ENCODE data around the gene UBE2U. TPM values are rescaled to one million over a fixed set of nuclear protein-coding genes. Genes with fewer than 3 reads are reported as not detected.

The UBE2U gene, protein sequence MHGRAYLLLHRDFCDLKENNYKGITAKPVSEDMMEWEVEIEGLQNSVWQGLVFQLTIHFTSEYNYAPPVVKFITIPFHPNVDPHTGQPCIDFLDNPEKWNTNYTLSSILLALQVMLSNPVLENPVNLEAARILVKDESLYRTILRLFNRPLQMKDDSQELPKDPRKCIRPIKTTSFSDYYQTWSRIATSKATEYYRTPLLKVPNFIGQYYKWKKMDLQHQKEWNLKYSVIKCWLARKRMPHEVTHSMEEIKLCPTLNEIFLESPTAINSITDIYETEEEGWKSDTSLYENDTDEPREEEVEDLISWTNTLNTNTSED
- not detected for total RNA-seq

DNA sequence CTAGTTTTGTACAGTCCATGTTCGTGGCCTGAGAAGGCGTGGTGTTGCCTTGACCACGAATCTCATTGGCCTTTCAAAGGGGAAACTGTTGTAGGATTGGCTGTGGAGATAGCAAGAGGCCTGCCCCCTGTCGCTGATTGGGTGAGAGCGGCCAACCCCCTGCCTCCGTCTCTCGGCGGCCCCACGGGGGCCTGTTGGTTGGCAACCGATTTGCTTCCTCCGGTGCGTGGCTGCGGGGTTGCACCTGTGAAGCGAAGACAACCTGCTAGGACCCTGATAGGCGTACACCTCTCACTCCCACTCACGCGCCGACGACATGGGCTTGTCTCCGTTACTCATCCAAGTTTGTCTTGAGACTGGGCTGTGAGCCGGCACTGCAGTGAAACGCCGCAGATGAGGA, at the start of gene UBE2U:
Gene UBE2U (plus strand): TSS at position 204 of the 400 bp plus-strand sequence. CDS start 428 bp downstream, outside the sequence.
- ATAC-seq (no peak), DNase-seq (no peak)
- Mint-ChIP-seq H3K9me3 (ENCODE audit: low read depth) (no peaks in the 10 kb centered on the region), H3K4me3 (no peak within 1 kb of the TSS), H3K4me1 (no peaks in the 10 kb centered on the region), H3K27ac (no peak within 1 kb of the TSS), H3K36me3 (no peaks in the 10 kb centered on the region), H3K27me3 (peaks cover 9% of the 10 kb centered on the region)
- CTCF ChIA-PET: no interaction called here

DNA sequence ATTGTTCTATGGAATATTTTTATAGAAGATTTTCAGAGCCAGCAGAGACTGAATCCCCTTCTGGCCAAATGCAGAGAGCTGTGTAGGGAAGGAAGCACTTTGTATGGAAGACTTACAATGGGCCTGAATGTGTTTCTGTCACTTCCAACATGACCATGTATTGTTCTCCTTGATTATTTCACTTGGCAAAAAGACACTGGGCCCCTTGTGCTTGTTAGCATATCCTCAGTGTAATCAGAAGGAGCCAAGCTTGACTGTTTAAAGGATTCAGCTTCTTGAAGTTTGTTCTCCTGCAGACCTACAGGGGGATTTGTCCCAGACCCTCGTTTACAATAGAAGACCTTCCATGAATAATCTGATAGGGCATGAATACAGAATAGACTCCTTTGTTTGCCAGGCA, 48.1 kb upstream of the UBE2U start:
- Mint-ChIP-seq H3K27ac (no peak overlapping the region), H3K36me3 (no peaks in the 10 kb centered on the region), H3K4me3 (no peak overlapping the region), H3K4me1 (no peaks in the 10 kb centered on the region), H3K27me3 (peaks cover 8% of the 10 kb centered on the region), H3K9me3 (ENCODE audit: low read depth) (no peaks in the 10 kb centered on the region)
- ATAC-seq: no peak
- no peak for DNase-seq
- CTCF ChIA-PET: no interaction called here

DNA sequence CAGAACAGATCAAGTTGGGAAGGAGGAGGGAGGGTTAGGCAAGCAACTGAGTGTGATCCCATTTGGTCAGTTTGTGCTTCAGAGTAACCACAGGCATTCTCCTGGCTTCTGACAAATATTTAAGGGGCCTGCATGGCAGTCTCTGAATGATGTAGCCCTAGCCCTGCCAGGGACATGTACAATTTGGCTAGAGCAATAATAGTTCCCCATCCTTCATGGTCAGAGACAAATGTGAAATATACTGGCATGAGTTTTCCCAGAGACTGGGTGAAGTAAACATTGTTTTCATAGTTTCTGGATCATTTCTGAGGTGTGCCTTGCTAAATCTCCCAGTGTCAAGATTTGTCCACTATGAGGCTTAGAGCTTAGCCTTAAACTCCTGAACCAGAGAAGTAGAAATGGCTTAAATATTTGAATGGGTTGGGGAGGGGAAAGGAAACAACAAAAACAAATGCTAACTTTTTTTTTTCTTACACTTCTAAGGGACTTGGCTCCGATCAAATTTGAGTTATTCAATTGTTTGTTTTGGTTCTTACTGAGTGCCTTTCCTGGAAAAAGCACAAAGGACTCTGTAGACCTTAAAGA, 42.0 kb upstream of the UBE2U start:
- Mint-ChIP-seq H3K4me3 (no peak overlapping the region), H3K27me3 (peaks cover 18% of the 10 kb centered on the region), H3K27ac (no peak overlapping the region), H3K4me1 (no peaks in the 10 kb centered on the region), H3K9me3 (ENCODE audit: low read depth) (no peaks in the 10 kb centered on the region), H3K36me3 (no peaks in the 10 kb centered on the region)
- CTCF ChIA-PET: no interaction called here
- DNase-seq: no peak
- ATAC-seq: no peak

DNA sequence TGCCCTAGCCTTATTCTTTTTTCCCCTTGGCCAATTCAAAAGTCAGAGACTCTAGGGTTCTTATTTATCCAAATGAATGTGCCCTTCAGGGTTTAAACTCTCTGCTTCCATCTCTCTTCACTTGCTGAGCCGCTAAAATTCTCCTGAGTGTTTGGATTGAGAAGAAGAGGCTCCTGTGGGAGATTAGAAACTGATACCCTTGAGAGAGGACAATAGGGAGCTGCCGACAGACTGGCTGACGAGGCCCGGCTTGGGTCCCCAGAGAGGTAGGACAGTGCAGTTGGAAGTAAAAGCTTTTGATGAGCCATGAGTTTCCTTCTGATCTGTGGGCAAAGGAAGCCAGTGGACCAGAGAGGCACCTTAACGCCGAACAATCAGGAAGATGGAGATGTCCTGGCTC, 41.3 kb upstream of the UBE2U start:
- Mint-ChIP-seq H3K27ac (no peak overlapping the region), H3K27me3 (peaks cover 18% of the 10 kb centered on the region), H3K9me3 (ENCODE audit: low read depth) (no peaks in the 10 kb centered on the region), H3K4me3 (no peak overlapping the region), H3K4me1 (no peaks in the 10 kb centered on the region), H3K36me3 (no peaks in the 10 kb centered on the region)
- DNase-seq (no peak), ATAC-seq (no peak)
- CTCF ChIA-PET: no interaction called here

DNA sequence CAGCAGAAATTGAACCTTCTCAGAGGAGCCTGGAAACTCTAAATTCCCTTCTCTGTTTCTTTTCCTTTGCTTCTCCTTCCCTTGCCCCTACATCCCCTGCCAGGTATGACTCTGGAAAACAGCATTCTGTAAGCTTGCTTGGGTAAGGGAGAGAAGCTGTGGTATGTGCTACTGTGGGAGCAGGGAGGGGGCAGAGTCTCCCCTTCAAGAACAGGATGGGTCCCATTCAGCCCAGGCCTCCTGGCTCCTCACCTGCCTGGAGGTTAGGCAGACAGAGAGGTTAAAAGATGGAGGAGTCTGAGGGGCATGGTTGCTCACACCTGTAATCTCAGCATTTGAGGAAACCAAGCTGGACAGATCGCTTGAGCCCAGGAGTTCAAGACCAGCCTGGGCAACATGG, 40.6 kb upstream of the UBE2U start:
- Mint-ChIP-seq H3K36me3 (no peaks in the 10 kb centered on the region), H3K4me3 (no peak overlapping the region), H3K27ac (no peak overlapping the region), H3K9me3 (ENCODE audit: low read depth) (no peaks in the 10 kb centered on the region), H3K4me1 (no peaks in the 10 kb centered on the region), H3K27me3 (peaks cover 15% of the 10 kb centered on the region)
- CTCF ChIA-PET: no interaction called here
- DNase-seq (no peak), ATAC-seq (no peak)

DNA sequence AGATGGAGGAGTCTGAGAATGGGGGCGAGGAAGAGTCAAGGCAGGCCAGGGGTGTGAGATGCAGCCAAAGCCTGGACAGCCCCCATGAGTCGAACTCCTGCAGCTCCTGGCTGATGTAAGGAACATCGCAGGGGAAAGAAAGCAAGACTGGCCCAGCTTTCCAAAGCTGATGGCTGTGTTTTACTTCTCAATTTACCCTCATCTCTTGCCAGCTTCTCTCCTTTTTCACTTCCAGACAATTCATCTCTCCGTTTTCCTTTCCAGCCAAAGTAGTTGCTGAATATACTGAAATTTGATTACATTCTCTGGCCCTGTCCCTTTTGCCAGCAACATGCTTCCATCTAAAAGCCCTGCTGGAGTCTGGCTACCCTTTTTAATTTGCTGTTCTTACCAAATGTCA, 40.0 kb upstream of the UBE2U start:
- Mint-ChIP-seq H3K27me3 (peaks cover 15% of the 10 kb centered on the region), H3K36me3 (no peaks in the 10 kb centered on the region), H3K9me3 (ENCODE audit: low read depth) (peaks cover 3% of the 10 kb centered on the region), H3K4me3 (no peak overlapping the region), H3K27ac (no peak overlapping the region), H3K4me1 (no peaks in the 10 kb centered on the region)
- DNase-seq (no peak), ATAC-seq (no peak)
- CTCF ChIA-PET: no interaction called here

DNA sequence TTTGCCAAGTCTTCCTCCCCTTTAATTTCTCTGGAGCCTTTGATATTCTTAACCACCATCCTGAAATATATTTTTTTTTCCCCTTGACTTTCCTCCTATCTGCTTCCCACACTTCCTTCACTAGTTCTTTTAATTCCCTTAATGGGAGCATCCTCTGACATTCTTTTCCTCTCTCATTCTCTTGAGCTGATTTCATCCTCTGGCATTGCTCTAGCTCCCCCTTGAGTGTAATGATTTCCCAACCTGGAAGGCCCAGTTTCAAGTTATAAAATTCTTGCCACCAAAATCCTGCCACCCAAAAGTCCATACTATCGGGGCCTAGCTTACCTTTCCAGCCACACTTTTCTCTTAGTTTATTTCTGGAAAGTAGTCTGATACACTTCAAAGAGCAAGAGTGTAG, 39.5 kb upstream of the UBE2U start:
- H3K9me3 Mint-ChIP-seq (ENCODE audit: low read depth): peaks cover 3% of the 10 kb centered on the region

DNA sequence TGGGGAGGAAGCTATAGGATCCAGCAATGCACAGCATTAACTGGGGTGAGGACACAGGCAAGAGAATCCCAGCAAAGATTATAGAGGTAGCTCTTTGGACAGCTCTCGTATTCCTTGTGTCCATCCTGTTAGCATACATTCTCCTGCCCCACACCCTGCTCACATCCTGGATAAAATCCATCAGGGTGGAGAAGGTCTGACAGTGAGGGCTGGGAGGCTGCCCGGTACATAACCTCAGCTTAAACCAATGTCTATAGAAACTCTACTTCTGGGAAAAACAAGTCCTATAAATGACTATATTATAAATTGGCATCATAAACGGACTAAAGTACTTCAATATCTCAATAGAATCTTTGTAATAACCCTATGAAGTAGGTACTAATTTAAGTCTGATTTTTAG, 36.8 kb upstream of the UBE2U start:
- no peak for ATAC-seq
- Mint-ChIP-seq H3K27ac (no peak overlapping the region), H3K9me3 (ENCODE audit: low read depth) (peaks cover 3% of the 10 kb centered on the region), H3K36me3 (no peaks in the 10 kb centered on the region), H3K27me3 (peaks cover 14% of the 10 kb centered on the region), H3K4me1 (peaks cover 5% of the 10 kb centered on the region), H3K4me3 (no peak overlapping the region)
- no peak for DNase-seq
- CTCF ChIA-PET: interaction anchor here (0.8 kb wide), 1 partner anchor 29 kb away, joined by 3 read pairs; no protein-coding TSS in a partner anchor

More for the DNA sequence above, 39.5 kb upstream of the UBE2U start:
- DNase-seq (no peak), ATAC-seq (no peak)
- peaks cover 15% of the 10 kb centered on the region for H3K27me3 Mint-ChIP-seq
- CTCF ChIA-PET: no interaction called here
- no peak overlapping the region for H3K4me3 Mint-ChIP-seq
- H3K36me3 Mint-ChIP-seq: no peaks in the 10 kb centered on the region
- H3K4me1 Mint-ChIP-seq: no peaks in the 10 kb centered on the region
- H3K27ac Mint-ChIP-seq: no peak overlapping the region

DNA sequence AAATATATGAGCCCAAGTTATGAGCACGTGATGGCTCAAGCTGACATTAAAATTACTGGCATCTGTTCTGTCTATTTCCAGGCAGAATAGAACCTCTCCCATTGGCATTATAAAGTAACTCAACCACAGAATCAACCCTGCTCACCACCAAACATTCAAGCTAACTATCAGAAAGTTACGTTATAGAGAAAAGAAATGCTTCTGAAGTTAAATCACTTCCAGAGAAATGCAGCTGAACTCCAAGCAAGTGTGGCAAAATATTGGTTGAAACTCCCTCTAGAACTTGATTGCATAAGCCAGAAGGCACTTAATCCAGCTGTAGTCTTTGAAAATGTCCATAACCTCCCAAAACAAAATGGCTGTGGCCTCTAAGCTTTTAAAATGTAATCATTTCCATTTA, 36.2 kb upstream of the UBE2U start:
- no peak overlapping the region for H3K4me3 Mint-ChIP-seq
- peaks cover 10% of the 10 kb centered on the region for H3K4me1 Mint-ChIP-seq
- ATAC-seq: no peak
- H3K36me3 Mint-ChIP-seq: no peaks in the 10 kb centered on the region
- peaks cover 14% of the 10 kb centered on the region for H3K27me3 Mint-ChIP-seq
- H3K9me3 Mint-ChIP-seq (ENCODE audit: low read depth): peaks cover 3% of the 10 kb centered on the region
- no peak for DNase-seq
- CTCF ChIA-PET: no interaction called here
- H3K27ac Mint-ChIP-seq: no peak overlapping the region

DNA sequence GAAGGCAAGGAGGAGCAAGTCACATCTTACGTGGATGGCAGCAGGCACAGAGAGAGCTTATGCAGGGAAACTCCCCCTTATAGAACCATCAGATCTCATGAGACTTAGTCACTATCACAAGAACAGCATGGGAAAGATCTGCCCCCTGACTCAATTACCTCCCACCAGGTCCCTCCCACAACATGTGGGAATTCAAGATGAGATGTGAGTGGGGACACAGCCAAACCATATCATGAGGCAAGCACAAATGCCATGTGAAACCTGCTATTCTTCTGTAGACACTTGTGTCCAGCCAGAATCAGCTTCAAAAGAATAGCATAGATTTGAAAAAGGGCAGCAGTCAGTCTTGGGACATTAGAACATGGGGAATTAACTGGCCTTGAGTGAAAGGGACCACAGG, 32.2 kb upstream of the UBE2U start:
- Mint-ChIP-seq H3K27me3 (peaks cover 21% of the 10 kb centered on the region), H3K4me1 (peaks cover 10% of the 10 kb centered on the region), H3K9me3 (ENCODE audit: low read depth) (peaks cover 3% of the 10 kb centered on the region), H3K4me3 (no peak overlapping the region), H3K36me3 (no peaks in the 10 kb centered on the region), H3K27ac (no peak overlapping the region)
- ATAC-seq (no peak), DNase-seq (no peak)
- CTCF ChIA-PET: interaction anchor here (1.0 kb wide), 1 partner anchor 34 kb away, joined by 5 read pairs; no protein-coding TSS in a partner anchor

DNA sequence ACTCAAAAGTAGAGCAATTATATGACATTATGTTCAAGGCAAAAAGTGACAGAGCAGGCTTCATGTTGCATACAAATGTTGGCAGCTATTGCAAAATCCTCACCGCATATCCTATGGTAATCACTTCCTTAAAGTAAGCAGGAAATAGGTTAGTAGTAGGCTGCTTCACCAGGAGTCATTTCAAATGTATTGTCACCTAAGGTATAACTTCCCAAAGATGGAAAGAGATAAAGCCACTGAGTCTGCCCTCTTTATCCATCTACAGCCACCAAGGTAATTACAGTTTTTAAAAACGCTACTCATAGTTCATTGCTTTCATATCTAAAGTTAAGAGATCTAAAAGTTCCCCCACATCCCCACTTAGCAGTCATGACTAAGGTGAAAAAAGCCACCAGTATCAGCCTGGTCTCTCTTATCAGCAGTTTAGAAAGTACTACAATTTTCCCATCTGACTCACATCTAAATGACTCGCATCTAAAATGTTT, 31.6 kb upstream of the UBE2U start:
- Mint-ChIP-seq H3K9me3 (ENCODE audit: low read depth) (peaks cover 3% of the 10 kb centered on the region), H3K27me3 (peaks cover 21% of the 10 kb centered on the region), H3K36me3 (no peaks in the 10 kb centered on the region), H3K27ac (no peak overlapping the region), H3K4me1 (peaks cover 10% of the 10 kb centered on the region), H3K4me3 (no peak overlapping the region)
- CTCF ChIA-PET: interaction anchor here (1.0 kb wide), 1 partner anchor 34 kb away, joined by 5 read pairs; no protein-coding TSS in a partner anchor
- DNase-seq (no peak), ATAC-seq (no peak)

DNA sequence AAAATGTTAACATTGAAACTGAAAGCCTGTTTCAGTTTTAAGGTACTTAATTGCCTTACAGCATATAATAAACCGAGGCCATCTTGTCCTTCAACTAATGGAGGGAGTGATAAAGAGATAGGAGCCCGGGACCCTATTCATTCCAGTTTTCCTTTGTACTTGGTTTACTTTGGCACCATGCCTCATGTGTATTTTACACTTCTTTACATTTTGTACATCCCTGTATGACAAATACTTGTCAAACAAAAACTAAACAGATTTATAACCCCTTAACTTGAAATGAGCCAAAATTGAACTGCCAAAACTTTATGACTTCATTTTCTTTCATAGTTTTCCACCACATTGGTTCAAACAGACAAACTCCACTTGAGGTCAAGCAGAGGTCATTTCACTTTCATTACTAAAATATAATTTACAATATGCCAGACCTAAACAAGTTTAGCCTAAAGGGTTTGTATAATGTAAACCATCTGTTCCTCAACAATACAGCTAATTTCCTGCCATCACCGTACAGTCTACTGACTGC, 30.9 kb upstream of the UBE2U start:
- no peak for ATAC-seq
- CTCF ChIA-PET: no interaction called here
- DNase-seq: no peak
- no peak overlapping the region for H3K27ac Mint-ChIP-seq
- H3K9me3 Mint-ChIP-seq (ENCODE audit: low read depth): peaks cover 3% of the 10 kb centered on the region
- H3K4me3 Mint-ChIP-seq: no peak overlapping the region
- H3K36me3 Mint-ChIP-seq: no peaks in the 10 kb centered on the region
- H3K27me3 Mint-ChIP-seq: peaks cover 21% of the 10 kb centered on the region
- peaks cover 10% of the 10 kb centered on the region for H3K4me1 Mint-ChIP-seq

DNA sequence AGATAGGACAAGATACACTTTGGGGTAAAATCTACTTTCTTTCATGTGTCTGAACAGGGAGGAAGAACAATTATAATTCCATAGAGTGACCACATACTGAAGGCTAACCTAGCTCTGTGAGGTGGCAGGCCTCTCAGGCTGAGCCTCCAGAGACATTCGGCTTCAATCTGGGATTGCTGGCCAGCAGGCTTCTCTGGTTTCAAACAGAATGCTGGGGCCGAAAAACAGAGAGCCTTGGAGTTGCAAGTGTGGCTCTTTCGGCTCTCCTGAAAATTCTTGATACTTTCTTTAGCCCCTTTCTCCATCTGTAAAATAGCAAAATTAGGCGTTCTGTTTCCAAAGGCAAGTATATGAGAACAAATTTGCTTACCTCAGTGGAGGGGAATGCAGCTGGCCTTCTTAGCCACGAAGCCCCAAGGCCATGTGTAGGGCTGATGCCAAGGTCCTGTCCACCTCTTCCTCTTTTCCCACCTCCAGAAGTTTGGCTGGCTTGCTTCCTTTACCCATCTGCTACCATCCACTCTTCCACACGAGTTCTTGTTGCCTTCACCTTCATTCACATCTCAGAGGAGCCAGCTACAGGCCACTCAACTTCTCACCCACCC, 30.0 kb upstream of the UBE2U start:
- no peak for ATAC-seq
- peaks cover 10% of the 10 kb centered on the region for H3K4me1 Mint-ChIP-seq
- CTCF ChIA-PET: no interaction called here
- H3K4me3 Mint-ChIP-seq: no peak overlapping the region
- H3K27me3 Mint-ChIP-seq: peaks cover 25% of the 10 kb centered on the region
- H3K9me3 Mint-ChIP-seq (ENCODE audit: low read depth): no peaks in the 10 kb centered on the region
- H3K36me3 Mint-ChIP-seq: no peaks in the 10 kb centered on the region
- DNase-seq: no peak
- no peak overlapping the region for H3K27ac Mint-ChIP-seq

DNA sequence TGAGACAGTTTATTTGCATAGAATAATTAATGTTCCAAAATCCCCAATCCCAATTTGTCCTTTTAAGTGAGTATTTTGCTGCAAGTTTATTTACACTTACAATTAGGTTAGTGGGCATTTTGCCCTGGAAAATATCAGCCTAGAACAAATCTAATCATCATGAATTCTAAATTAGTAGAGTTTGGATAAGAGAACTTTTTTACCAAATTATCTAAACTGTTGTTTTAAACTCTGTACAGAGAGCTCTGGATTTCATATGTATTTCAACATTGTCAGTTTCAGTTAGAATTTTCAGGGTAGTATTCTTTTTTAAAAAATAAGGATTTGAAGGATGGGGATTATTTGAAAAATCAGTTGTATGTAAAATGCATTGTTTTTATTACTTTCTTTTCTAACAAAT, 27.8 kb upstream of the UBE2U start:
- no peak for ATAC-seq
- no peak for DNase-seq
- Mint-ChIP-seq H3K27me3 (peaks cover 28% of the 10 kb centered on the region), H3K4me3 (no peak overlapping the region), H3K36me3 (no peaks in the 10 kb centered on the region), H3K9me3 (ENCODE audit: low read depth) (no peaks in the 10 kb centered on the region), H3K4me1 (peaks cover 10% of the 10 kb centered on the region), H3K27ac (no peak overlapping the region)
- CTCF ChIA-PET: no interaction called here

All from activated CD8-positive, alpha-beta memory T cell treated with anti-CD3 and anti-CD28 coated beads, Interleukin-2, amount 10 ng/mL, durations not matched to agents 7 days and 5 days (primary cell).